Stimulated activated CD4-positive, alpha-beta T cell treated with anti-CD3 and anti-CD28 coated beads, Interleukin-12 subunit alpha, Interleukin-12 subunit beta, amount 100 ng/mL, for 24 hours (primary cell): ENCODE results near the gene DYNLL1.
"Not testable (repeated sequence)": the region's sequence is repeated elsewhere in the genome, so short reads cannot be mapped to it uniquely, and the experiment has no call there.

Experiments used
- DNase-seq, 2 experiments: peaks; one replicate each; pipeline ENCODE4 v3.0.0-alpha.2; 2020; ENCODE audit warnings: low read depth in 2 of 2

The DYNLL1 gene

DNA sequence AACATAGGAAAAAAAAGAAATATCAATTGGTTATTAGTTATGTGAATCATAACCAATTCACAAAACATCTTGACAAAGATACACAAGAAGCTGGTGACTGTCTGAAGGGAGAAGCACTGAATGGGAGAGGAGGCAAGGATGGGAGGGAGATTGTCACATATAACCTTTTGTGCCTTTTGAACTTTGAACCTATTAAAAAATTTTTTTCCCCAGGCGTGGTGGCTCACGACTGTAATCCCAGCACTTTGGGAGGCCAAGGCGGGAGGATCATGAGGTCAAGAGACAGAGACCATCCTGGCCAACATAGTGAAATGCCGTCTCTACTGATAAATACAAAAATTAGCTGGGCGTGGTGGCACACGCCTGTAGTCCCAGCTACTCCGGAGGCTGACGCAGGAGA is 12.6 kb downstream of the DYNLL1 start:
- no peak for DNase-seq

DNA sequence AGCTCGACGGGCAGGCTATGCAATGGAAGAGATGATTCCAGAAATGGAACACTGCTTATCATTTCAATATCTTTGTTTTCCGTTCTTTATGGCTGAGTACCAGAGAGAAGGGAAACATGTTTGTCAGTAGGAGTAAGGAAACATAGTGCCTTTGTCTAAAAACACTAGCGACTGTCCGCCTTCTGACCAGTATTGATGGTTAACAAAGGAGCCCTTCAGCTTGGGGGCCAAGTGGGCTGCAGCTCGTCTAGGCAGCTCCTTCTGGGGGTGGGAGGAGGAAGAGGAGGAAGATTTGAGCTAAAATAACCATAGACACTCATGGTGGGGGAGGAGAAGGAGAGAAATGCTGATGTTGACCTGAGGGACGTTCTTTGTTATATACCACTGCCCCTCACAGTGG is 18.1 kb downstream of the DYNLL1 start:
- DNase-seq = no peak

- DNase-seq = no peak
These were observed 19.6 kb downstream of the DYNLL1 start for GRCh38 chr12:120515496-120515895.

DNA sequence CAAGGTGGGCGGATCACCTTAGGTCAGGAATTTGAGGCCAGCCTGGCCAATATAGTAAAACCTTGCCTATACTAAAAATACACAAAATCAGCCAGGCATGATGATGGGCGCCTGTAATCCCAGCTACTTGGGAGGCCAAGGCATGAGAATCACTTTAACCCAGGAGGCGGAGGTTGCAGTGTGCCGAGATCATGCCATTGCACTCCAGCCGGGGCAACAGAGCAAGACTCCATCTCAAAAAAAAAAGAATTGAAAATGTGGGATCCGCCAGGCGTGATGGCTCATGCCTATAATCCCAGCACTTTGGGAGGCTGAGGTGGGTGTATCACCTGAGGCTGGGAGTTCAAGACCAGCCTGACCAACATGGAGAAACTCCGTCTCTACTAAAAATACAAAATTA is 23.4 kb downstream of the DYNLL1 start:
- not testable (repeated sequence) for DNase-seq

- no peak for DNase-seq
These were observed 26.7 kb downstream of the DYNLL1 start for GRCh38 chr12:120522568-120522967.

DNA sequence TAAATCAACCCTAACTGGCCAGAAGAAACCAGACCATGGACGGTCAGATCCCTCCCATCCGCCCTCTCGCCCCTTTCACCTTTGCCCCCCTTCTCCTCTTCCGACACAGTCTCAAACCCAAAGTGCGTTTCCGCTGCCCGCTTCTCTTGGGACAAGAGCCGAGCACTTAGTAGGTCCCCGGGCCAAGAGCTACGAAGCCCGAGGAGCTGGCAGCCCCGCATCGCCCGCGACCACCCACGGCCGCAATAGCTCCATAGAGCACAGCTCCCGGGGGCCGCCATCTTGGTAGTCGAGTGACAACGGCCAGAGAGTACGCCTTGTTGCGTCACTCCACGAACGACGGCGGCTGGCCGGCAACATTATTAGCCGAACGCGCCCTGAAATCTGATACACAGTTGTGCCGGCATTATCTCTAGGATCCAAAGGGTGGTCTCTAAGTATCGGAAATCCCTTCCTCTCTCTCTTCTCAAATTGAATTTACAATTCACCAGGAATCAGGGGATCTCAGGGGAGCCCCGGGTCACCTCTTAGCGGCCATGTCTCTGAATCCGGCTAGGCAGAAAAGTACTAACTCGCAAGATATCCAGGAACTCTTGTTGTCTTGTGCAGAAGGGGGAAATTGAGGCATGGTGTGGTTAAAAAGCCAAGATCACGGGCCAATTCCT is 33.1 kb downstream of the DYNLL1 start, which contains the start of gene COQ5:
COQ5 (minus strand) TSS at position 298 of the 665 bp plus-strand sequence; CDS start at position 281, 17 bp downstream.
- peak; percentile 76 to 81 for DNase-seq

DNA sequence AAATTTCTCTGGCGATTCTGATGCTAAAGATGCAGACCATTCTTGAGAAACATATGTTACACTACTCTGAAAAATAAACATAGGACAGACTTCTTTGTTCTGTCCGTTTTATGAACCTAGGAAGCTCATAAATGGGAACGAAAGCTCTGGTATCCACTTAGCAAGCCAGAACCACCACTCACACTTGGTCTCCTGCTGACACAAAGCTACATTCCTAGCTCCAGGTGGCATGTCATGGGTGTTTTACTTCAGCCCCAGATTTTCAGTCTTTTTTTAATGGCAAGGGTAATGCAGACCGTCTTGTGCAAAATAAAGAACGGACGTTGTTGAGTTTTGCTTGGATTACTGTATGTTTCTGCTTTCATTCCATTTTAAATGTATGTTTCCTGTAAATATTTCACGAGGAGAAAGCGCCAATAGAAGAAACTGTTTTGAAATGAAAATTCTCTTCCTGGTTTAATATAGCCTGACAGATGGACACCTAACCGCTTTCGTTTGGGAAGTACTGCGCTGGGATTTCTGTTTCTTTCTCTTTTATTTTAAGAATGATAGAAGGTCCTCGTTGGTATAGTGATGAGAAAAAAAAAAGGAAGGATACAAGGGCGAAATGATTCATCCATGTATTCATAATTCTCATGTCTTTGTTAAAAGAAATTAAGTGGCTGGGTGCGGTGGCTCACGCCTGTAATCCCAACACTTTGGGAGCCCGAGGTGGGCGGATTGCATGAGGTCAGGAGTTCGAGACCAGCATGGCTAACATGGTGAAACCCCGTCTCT is 33.9 kb downstream of the DYNLL1 start:
- no peak for DNase-seq

DNA sequence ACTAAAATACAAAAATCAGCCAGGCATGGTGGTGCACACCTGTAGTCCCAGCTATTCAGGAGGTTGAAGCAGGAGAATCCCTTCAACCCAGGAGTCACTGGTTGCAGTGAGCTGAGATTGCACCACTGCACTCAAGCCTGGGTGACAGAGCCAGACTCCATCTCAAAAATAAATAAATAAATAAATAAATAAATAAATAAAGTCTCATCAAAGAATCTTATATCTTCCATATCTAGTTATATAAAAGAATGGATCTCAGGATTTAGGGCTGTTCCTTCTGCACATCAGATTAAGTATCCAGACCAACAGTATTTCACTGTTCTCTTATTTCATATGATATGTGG is 34.5 kb downstream of the DYNLL1 start:
- DNase-seq = not testable (repeated sequence)

DNA sequence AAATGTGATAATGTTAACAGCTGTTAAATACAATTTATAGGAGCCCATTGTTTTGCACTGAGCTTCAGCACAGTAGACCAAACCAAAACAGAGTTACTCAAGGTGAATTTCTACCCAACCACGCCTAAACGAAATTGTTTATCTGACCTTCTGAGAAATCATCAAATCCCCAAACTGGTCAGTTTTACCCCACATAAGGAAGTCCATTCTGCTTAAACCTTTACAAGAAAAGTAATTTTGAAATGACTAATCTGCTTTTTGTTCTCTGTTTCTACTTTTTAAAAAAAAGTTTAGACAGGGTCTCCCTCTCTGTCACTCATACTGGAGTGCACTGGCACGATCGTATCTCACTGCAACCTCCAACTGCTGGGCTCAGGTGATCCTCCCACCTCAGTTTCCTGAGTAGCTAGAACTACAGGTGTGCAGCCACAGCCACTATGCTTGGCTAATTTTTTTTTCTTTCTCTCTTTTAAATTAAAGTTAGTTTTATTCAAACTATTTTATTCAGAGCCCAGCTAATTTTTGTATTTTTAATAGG is 36.9 kb downstream of the DYNLL1 start:
- no peak for DNase-seq

- DNase-seq = peak; percentile 45 to 49
These were observed 38.3 kb downstream of the DYNLL1 start, which contains the start of gene RNF10 for GRCh38 chr12:120534203-120534702. RNF10 (plus strand) TSS chr12:120534356; CDS start chr12:120534812, 456 bp downstream.

DNA sequence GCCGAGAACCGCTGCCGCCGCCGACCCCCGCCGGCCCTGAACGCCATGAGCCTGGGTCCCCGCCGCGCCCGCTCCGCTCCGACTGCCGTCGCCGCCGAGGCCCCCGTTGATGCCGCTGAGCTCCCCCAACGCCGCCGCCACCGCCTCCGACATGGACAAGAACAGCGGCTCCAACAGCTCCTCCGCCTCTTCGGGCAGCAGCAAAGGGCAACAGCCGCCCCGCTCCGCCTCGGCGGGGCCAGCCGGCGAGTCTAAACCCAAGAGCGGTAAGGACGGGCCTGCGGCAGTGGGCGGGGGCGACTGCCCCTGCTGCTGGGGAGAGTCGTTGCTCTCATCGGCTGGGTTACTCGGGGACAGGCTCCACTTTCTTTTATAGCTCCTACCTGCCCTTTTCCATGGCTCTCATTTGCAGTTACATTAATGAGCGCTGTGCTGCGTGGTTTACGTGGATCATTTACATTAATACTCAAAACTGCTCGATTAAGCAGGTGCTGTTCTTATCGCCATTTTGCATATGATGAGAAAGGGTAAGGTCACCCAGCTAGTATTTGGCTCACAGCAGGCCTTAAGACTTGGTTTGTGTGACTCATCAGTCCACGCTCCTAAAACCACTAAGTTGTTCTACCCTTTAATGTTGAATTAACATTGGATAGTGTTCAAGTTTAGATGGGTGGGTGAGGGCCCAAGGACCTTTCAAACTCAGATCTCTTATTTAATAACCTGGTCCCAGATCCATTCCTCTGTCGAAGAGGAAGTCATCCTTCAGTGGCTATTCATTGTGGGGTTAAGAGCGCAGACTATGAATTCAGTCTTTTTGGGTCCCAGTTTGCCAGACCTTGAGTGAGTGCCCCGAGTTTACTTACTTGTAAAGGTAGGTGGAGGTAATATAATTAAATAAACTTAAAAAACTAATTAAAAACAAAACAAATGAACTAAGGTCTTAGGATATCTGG is 39.1 kb downstream of the DYNLL1 start:
- peak; percentile 22 to 32 for DNase-seq

GRCh38 chr12:120536064-120536791 is 40.3 kb downstream of the DYNLL1 start:
- DNase-seq = no peak

GRCh38 chr12:120537856-120538220 is 41.9 kb downstream of the DYNLL1 start:
- DNase-seq = no peak

- DNase-seq = no peak
These were observed 42.6 kb downstream of the DYNLL1 start for GRCh38 chr12:120538281-120539156.

- DNase-seq = no peak
These were observed 43.4 kb downstream of the DYNLL1 start for GRCh38 chr12:120539303-120539702.

DNA sequence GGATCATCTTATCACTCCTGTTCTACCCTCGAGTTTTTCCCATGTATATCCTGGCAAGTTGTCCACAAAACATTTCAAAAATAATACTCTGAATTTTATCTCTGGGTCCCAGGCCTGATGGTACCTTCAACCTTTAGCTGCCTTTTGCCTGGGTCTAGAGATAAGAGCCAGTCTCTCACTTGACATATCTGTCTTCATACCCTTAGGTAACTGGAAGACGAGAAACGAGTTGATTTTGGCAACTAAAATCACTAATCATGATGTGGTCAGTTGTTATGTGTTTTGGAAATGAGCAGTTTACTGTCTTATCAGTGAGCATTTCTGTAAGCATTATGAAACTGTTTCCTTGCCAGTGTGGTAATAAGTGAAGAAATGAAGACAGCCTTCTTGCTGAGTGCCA is 44.5 kb downstream of the DYNLL1 start:
- no peak for DNase-seq

- DNase-seq = no peak
These were observed 46.3 kb downstream of the DYNLL1 start for GRCh38 chr12:120542166-120542565.

- DNase-seq = no peak
These were observed 48.8 kb downstream of the DYNLL1 start for GRCh38 chr12:120544691-120545090.

- no peak for DNase-seq
These were observed 50.1 kb downstream of the DYNLL1 start for GRCh38 chr12:120546050-120546386.
